HepG2 (cell line): ENCODE data around the gene FGGY.

Experiments
- EZH2 ChIP-seq: conservative IDR thresholded peaks from 2 replicates; pipeline ENCODE4 v1.6.1; 2012; ENCODE audit warnings: mild to moderate bottlenecking, low read depth, low read length, moderate library complexity
- HDAC2 ChIP-seq: sonication (generic); formaldehyde crosslinking; IDR thresholded peaks from 2 replicates; pipeline ENCODE4 v1.4.0; 2020; ENCODE audit warnings: missing genetic modification reagents
- IKZF1 ChIP-seq: fragments of 450-650 bp; IDR thresholded peaks from 2 replicates; pipeline ENCODE4 v1.7.1; 2016
- JUND ChIP-seq: sonication (generic); formaldehyde crosslinking; IDR thresholded peaks from 2 replicates; pipeline ENCODE4 v1.8.0; 2022; ENCODE audit warnings: mild to moderate bottlenecking, missing genetic modification reagents
- KLF9 ChIP-seq: IDR thresholded peaks from 2 replicates; pipeline ENCODE4 v1.6.1; 2016; ENCODE audit warnings: low read depth
- POLR2A ChIP-seq, 2 experiments: IDR thresholded peaks; 2 replicates each; pipeline ENCODE4 v1.6.1; 2011; ENCODE audit warnings: low read depth in 2 of 2, low read length in 2 of 2, mild to moderate bottlenecking in 1 of 2, moderate library complexity in 1 of 2; ENCODE audit not compliant: insufficient read depth in 1 of 2
- POLR2AphosphoS5 ChIP-seq: IDR thresholded peaks from 2 replicates; pipeline ENCODE4 v1.6.1; 2012; ENCODE audit warnings: low read depth, low read length
- RBAK ChIP-seq: sonication (generic); formaldehyde crosslinking; IDR thresholded peaks from 2 replicates; pipeline ENCODE4 v1.5.1; 2020; ENCODE audit warnings: mild to moderate bottlenecking, missing genetic modification reagents
- SNRNP70 ChIP-seq: fragments of 200-400 bp; formaldehyde crosslinking; IDR thresholded peaks from 2 replicates; pipeline ENCODE4 v1.6.1; 2017; ENCODE audit warnings: mild to moderate bottlenecking, low read depth, low read length, moderate library complexity
- ZNF496 ChIP-seq: sonication (generic); formaldehyde crosslinking; IDR thresholded peaks from 2 replicates; pipeline ENCODE4 v1.8.1; 2023; ENCODE audit warnings: mild to moderate bottlenecking, moderate library complexity, missing genetic modification reagents; ENCODE audit not compliant: insufficient replicate concordance
- ZNF530 ChIP-seq: sonication (generic); formaldehyde crosslinking; IDR thresholded peaks from 2 replicates; pipeline ENCODE4 v1.5.0; 2020; ENCODE audit warnings: low read depth, mild to moderate bottlenecking, missing genetic modification reagents
- ZNF788 ChIP-seq: sonication (generic); formaldehyde crosslinking; IDR thresholded peaks from 2 replicates; pipeline ENCODE4 v1.5.0; 2020; ENCODE audit warnings: mild to moderate bottlenecking, missing genetic modification reagents, borderline replicate concordance
- TF ChIP-seq, protein P1 (sequence below): sonication (generic); formaldehyde crosslinking; IDR thresholded peaks from 2 replicates; pipeline ENCODE4 v1.5.0; 2020; ENCODE audit warnings: missing genetic modification reagents
- TF ChIP-seq, protein P2 (sequence below): sonication (generic); formaldehyde crosslinking; conservative IDR thresholded peaks from 2 replicates; pipeline ENCODE4 v1.4.0; 2020; ENCODE audit warnings: missing genetic modification reagents

DNA sequence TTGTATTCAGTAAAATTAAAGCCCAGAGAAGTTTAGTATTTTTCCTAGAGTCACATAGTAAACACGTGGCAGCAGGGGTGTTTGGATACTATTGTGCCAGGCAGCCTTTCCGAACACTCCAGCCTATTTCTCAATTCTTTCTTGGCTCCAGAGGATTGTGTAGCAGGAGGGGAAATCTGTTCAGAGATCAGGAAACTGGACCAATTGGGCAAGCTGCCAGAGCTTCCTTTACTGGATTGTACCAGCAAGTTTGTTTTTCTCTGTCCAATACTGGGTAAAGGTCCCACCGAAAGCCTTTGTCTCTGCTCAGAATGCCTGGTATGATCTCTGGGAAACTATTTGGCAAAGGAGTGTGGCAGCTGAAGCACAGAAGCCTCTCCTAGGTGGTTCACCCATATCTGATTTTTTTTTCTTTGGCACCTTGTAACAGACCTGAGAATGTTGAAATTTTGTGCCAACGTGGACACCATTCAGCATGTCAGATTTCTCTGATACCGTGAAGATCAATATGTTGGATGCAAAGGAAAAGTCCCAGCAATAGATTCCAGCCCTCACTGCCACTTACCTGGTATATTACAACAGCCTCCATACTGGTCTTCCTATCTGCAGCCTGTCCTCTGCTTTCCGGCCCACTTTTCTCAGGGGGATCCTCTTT, 126.2 kb downstream of the FGGY start:
- no peak for TF ChIP-seq JUND (CRISPR knock-in tag)
- TF ChIP-seq, protein P1, sequence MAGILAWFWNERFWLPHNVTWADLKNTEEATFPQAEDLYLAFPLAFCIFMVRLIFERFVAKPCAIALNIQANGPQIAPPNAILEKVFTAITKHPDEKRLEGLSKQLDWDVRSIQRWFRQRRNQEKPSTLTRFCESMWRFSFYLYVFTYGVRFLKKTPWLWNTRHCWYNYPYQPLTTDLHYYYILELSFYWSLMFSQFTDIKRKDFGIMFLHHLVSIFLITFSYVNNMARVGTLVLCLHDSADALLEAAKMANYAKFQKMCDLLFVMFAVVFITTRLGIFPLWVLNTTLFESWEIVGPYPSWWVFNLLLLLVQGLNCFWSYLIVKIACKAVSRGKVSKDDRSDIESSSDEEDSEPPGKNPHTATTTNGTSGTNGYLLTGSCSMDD (CRISPR knock-in tag): no peak
- TF ChIP-seq RBAK (CRISPR knock-in tag): no peak
- no peak for TF ChIP-seq ZNF530 (CRISPR knock-in tag)
- no peak for TF ChIP-seq POLR2AphosphoS5
- TF ChIP-seq, protein P2, sequence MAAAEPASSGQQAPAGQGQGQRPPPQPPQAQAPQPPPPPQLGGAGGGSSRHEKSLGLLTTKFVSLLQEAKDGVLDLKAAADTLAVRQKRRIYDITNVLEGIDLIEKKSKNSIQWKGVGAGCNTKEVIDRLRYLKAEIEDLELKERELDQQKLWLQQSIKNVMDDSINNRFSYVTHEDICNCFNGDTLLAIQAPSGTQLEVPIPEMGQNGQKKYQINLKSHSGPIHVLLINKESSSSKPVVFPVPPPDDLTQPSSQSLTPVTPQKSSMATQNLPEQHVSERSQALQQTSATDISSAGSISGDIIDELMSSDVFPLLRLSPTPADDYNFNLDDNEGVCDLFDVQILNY (CRISPR knock-in tag): no peak
- no peak for TF ChIP-seq EZH2
- no peak for TF ChIP-seq POLR2A (IDR thresholded peaks at IDR 0.05; ENCODE audit: insufficient read depth in 1 of 2, low read depth in 2 of 2, low read length in 2 of 2)
- no peak for TF ChIP-seq SNRNP70
- no peak for TF ChIP-seq IKZF1
- TF ChIP-seq KLF9 (CRISPR knock-in tag): no peak
- peak; percentile 57; the same call in 1 of the 2 replicates for TF ChIP-seq HDAC2 (CRISPR knock-in tag)
- TF ChIP-seq ZNF496: no peak
- no peak for TF ChIP-seq ZNF788
